KG1 (cell line): ENCODE data around the gene TFR2.

Experiments
- DNase-seq: peaks from one replicate; lab custom pipeline; 2025; lab: John Stamatoyannopoulos, UW

Gene TFR2

GRCh38 chr7:100654908-100655831, 13.8 kb upstream of the TFR2 start:
- DNase-seq: no peak

DNA sequence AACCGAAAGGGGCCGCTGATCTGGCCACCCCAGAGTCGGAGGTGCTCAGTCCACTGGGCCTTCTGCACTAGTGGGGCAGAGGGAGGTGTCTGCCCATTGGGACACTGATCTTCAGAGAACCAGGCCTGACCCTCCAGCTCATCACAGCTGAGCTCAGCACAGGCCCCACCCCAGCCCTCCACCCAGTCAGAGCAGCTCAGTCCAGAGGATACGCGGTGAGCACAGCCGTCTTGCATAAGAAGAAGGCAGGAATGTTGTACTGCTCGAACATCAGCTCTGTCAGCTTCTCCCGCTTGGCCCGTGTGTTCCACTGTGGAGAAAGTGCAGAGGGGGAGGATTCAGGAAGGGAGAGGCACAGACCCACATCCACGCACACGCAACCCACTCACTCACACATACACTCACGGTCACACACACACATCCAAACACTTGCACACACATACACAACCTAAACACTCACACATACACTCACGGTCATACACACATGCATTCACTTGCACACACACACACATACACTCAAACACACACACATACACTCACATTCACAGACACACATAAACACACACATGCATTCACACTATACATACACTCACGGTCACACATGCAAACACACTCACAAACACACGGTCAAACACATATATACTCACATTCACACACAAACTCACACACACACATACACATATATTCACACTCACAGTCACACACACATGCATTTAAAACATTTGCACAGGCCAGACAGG, 8.6 kb upstream of the TFR2 start:
- no peak for DNase-seq

- no peak for DNase-seq
Measured at GRCh38 chr7:100642534-100642907, 1.2 kb upstream of the TFR2 start.

GRCh38 chr7:100641860-100642533, 645 bp upstream of the TFR2 start:
- DNase-seq: no peak

GRCh38 chr7:100640517-100641440, 573 bp downstream of the TFR2 start:
- no peak for DNase-seq

GRCh38 chr7:100639995-100640516, 1.3 kb downstream of the TFR2 start:
- DNase-seq: no peak

- DNase-seq: no peak
Measured at GRCh38 chr7:100632951-100633717, 8.2 kb downstream of the TFR2 start.

GRCh38 chr7:100630066-100630465, 11.3 kb downstream of the TFR2 start:
- DNase-seq: no peak

GRCh38 chr7:100629117-100629716, 12.1 kb downstream of the TFR2 start:
- DNase-seq: no peak

DNA sequence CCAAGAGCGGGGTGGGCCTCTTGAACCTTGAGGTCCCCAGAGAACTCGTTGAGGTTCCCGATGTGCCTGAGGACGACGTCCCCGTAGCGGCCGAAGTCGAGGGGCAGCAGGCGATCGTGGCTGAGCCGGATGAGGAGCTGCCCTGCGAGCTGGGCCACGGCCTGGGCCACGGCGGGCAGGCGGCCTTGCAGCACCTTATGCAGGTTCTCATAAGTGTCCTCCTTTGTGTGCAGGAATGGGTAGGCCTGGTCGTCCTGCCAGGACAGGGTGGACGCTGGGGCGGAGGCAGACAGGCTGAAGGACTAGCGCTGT, 14.2 kb downstream of the TFR2 start:
- DNase-seq: no peak

GRCh38 chr7:100626530-100627237, 14.7 kb downstream of the TFR2 start:
- DNase-seq: no peak

DNA sequence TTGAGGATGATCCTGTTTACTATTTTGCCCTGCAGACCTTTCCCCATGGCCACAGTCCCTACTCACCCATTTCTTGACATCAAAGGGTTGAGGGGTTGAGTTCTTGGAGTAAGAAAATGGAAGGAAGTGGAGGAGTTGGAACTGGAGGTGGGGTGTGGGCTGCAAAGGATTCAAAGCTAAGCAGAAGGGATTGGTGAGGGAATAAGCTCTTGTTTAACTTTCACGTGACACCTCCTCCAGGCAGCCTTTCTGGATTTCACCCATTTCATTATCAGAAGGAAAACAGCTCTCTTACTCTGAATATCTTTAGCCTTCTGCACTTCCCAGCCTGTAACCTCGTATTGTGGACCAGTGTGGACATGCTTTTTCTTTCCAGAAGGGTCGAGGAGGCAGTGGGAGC, 15.3 kb downstream of the TFR2 start:
- DNase-seq: no peak

DNA sequence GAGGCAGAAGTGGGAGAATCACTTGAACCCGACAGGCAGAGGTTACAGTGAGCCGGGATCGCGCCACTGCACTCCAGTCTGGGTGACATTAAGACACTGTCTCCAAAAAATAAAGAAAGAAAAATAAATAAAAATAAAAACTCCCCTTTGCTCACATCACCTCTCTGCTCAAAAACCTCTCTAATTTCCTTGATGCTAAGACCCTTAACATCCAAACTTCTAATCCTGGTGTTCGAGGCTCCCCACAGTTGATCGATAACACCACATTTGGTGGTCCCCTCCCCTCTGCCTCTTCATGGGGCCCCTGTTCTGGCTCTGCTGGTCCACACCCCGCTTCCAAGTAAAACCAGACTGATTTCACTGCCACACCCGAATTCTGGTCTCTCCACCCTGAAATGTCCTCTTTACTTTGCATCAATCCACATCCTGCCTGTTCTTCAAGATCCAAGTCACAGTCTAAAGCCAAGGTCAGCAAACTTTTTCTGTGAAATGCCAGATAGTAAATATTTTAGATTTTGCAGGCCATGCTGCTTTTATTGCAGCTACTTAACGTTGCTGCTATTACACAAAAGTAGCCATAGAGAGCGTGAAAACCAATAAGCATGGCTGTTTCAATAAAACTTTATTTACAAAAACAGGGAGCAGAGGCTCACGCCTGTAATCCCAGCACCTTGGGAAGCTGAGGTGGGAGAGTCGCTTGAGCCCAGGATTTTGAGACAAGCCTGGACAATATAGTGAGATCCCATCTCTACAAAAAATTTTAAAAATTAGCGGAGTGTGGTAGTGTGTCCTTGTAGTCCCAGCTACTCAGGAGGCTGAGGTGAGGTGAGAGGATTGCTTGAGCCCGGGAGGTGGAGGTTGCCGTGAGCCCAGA, 17.2 kb downstream of the TFR2 start:
- DNase-seq: no peak

DNA sequence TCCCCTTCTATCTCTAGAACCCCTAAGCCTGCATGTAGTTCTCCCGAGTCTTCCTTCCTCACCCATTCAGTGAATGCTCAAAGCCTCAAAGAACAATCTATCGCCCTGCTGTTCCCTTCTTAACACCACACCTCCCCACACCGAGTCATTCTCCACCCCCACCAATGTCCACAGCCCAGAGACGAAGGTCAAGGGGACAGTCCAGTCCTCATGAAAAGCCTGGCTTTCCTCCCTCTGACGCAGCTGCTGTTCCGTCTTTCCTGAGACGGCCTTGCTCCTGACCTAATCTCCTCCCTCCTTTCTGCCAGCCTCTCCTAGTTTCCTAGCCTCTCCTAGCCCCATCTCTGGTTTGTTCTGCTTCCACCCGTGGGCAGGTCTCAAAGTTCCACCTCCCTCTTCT, 19.8 kb downstream of the TFR2 start:
- DNase-seq: no peak

- DNase-seq: no peak
Measured at GRCh38 chr7:100620804-100621203, 20.5 kb downstream of the TFR2 start.

DNA sequence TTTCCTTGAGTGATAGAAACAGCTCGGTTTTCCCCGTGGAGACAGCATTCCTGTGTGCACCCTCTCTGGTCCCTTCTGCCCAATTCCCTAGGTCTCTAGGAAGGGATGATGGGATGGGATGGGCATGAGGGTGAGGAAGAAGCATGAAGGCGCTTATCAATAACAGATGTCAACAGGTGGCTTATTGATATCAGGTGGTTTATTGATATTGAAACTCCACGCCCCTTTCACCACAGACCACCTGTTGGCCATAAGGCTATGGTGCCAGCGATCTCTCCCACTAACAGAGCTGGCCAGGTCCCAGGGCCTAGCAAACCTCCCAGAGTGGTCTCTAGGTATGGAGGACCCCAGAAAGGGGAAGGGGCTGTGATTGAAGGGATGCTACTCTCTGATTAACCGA, 21.1 kb downstream of the TFR2 start:
- no peak for DNase-seq

DNA sequence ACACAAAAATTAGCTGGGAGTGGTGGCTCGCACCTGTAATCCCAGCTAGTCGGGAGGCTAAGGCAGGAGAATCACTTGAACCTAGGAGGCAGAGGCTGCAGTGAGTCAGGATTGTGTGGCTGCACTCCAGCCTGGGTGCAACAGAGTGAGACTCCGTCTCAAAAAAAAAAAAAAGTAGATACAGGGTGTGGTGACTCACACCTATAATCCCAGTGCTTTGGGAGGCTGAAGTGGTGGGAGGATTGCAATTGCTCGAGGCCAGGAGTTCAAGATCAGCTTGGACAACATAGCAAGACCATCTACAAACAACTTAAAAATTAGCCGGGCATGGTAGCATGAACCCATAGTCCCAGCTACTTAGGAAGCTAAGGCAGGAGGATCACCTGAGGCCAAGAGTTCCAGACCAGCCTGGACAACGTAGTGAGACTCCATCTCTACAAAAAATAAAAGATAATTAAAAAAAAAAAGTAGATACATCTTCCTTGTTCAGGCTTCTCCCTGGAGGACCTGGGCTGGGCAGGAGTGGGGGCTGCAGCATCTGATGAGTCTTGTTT, 27.0 kb downstream of the TFR2 start:
- no peak for DNase-seq

- no peak for DNase-seq
Measured at GRCh38 chr7:100613412-100614175, 27.8 kb downstream of the TFR2 start.
